ENCODE measurements around the gene HEPACAM. TPM values are rescaled to one million over a fixed set of nuclear protein-coding genes. Genes with fewer than 3 reads are reported as not detected.

Gene HEPACAM
- total RNA-seq, 4 donors from 2014 or later, result 0.40 to 0.70 TPM; not detected in 2

GRCh38 chr11:124872741-124873140 lies 63.1 kb downstream of the HEPACAM start:
- no peak overlapping the region for H3K4me3 ChIP-seq
- intact Hi-C loops (cut with DNase I; ENCODE audit: low total_unique reads), result no loop called here
- no peak for ATAC-seq

GRCh38 chr11:124872280-124872679 lies 63.6 kb downstream of the HEPACAM start:
- no peak for TF ChIP-seq CTCF (IDR thresholded peaks at IDR 0.05 in 4 of 5, conservative IDR thresholded peaks at IDR 0.05 in 1 of 5)
- TF ChIP-seq POLR2A (IDR thresholded peaks at IDR 0.05), result no peak
- in situ Hi-C loops (cut with MboI; ENCODE audit: low sequenced_read_pairs in 4 of 4), result no loop called here
- Histone ChIP-seq H3K27ac (no peak overlapping the region), H3K4me1 (peaks cover 6 to 7% of the 10 kb centered on the region in 2 donors), H3K4me3 (no peak overlapping the region), H3K27me3 (peaks cover 50 to 60% (median 53%) of the 10 kb centered on the region in 3 donors), H3K36me3 (no peaks in the 10 kb centered on the region), H3K9me3 (no peaks in the 10 kb centered on the region)
- intact Hi-C loops (cut with DNase I; ENCODE audit: low total_unique reads), result no loop called here
- DNase-seq (no peak), ATAC-seq (no peak)

More at GRCh38 chr11:124872741-124873140, 63.1 kb downstream of the HEPACAM start:
- Histone ChIP-seq H3K36me3 (no peaks in the 10 kb centered on the region), H3K27ac (no peak overlapping the region), H3K9me3 (no peaks in the 10 kb centered on the region), H3K27me3 (peaks cover 45 to 55% (median 53%) of the 10 kb centered on the region in 3 donors), H3K4me1 (peaks cover 7 to 10% of the 10 kb centered on the region in 2 donors)
- no peak for TF ChIP-seq CTCF (IDR thresholded peaks at IDR 0.05 in 4 of 5, conservative IDR thresholded peaks at IDR 0.05 in 1 of 5)
- no peak for TF ChIP-seq POLR2A (IDR thresholded peaks at IDR 0.05)
- in situ Hi-C loops (cut with MboI; ENCODE audit: low sequenced_read_pairs in 4 of 4), result no loop called here
- DNase-seq, result no peak

GRCh38 chr11:124870430-124870829 lies 65.4 kb downstream of the HEPACAM start:
- Histone ChIP-seq H3K27me3 (peaks cover 67 to 78% (median 69%) of the 10 kb centered on the region in 3 donors), H3K9me3 (no peaks in the 10 kb centered on the region), H3K27ac (no peak overlapping the region), H3K4me3 (no peak overlapping the region), H3K36me3 (no peaks in the 10 kb centered on the region), H3K4me1 (peaks cover 7 to 16% of the 10 kb centered on the region in 2 donors)
- no peak for DNase-seq
- intact Hi-C loops (cut with DNase I; ENCODE audit: low total_unique reads), result no loop called here
- no peak for ATAC-seq
- in situ Hi-C loops (cut with MboI; ENCODE audit: low sequenced_read_pairs in 4 of 4), result no loop called here
- no peak for TF ChIP-seq CTCF (IDR thresholded peaks at IDR 0.05 in 4 of 5, conservative IDR thresholded peaks at IDR 0.05 in 1 of 5)
- TF ChIP-seq POLR2A (IDR thresholded peaks at IDR 0.05), result no peak

GRCh38 chr11:124869856-124870387 lies 65.9 kb downstream of the HEPACAM start:
- H3K4me3 ChIP-seq, result no peak overlapping the region
- no peak overlapping the region for H3K27ac ChIP-seq
- H3K4me1 ChIP-seq, result peaks cover 10 to 21% of the 10 kb centered on the region in 2 donors
- H3K9me3 ChIP-seq, result no peaks in the 10 kb centered on the region
- TF ChIP-seq POLR2A (IDR thresholded peaks at IDR 0.05) (no peak), CTCF (IDR thresholded peaks at IDR 0.05 in 4 of 5, conservative IDR thresholded peaks at IDR 0.05 in 1 of 5) (no peak)
- ATAC-seq (no peak), DNase-seq (no peak)
- no peaks in the 10 kb centered on the region for H3K36me3 ChIP-seq
- in situ Hi-C loops (cut with MboI; ENCODE audit: low sequenced_read_pairs in 4 of 4) (no loop called here), intact Hi-C loops (cut with DNase I; ENCODE audit: low total_unique reads) (no loop called here)
- H3K27me3 ChIP-seq, result peaks cover 72 to 84% (median 74%) of the 10 kb centered on the region in 3 donors

- intact Hi-C loops (cut with DNase I; ENCODE audit: low total_unique reads), result no loop called here
These were observed 66.5 kb downstream of the HEPACAM start for GRCh38 chr11:124869331-124869730.

More at GRCh38 chr11:124869331-124869730, 66.5 kb downstream of the HEPACAM start:
- DNase-seq, result no peak
- no peak for ATAC-seq
- no peak overlapping the region for H3K27ac ChIP-seq
- in situ Hi-C loops (cut with MboI; ENCODE audit: low sequenced_read_pairs in 4 of 4), result no loop called here
- H3K4me3 ChIP-seq, result no peak overlapping the region
- TF ChIP-seq CTCF (IDR thresholded peaks at IDR 0.05 in 4 of 5, conservative IDR thresholded peaks at IDR 0.05 in 1 of 5), result no peak
- TF ChIP-seq POLR2A (IDR thresholded peaks at IDR 0.05), result no peak
- H3K27me3 ChIP-seq, result peaks cover 78 to 89% (median 80%) of the 10 kb centered on the region in 3 donors
- H3K4me1 ChIP-seq, result peaks cover 10 to 24% of the 10 kb centered on the region in 2 donors
- no peaks in the 10 kb centered on the region for H3K36me3 ChIP-seq
- H3K9me3 ChIP-seq, result no peaks in the 10 kb centered on the region
